ENCODE results near the gene EMP2.

Gene EMP2

DNA sequence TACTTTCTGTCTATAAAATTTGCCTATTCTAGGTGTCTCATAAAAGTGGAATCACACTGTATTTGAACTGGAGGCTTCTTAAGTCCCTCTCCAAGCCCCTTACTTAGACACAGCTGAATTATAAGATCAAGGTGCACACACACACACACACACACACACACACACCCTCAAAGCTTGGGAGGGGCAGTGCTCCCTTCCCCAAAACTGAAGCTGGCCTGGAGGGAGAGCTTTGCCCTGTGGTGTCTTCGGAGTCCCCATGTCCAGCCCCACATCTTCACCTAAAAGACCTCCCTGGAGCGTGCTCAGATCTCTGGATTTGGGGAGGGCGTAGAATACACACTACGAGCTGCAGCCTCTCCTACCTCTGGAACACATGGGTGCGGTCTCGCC, 828 bp downstream of the EMP2 start:
- ChIA-PET POLR2A (interaction anchor here (1.2 to 2.4 kb wide), 3 partner anchors 12 to 165 kb away, joined by 3 to 10 read pairs (median 4); partner anchors contain the start of gene NUBP1), CTCF (interaction anchor here (0.6 to 1.8 kb wide), 8 partner anchors 12 to 118 kb away, joined by 3 to 11 read pairs (median 4); no protein-coding TSS in a partner anchor)
- no peaks in the 10 kb centered on the region for H3K36me3 ChIP-seq (ENCODE audit: control insufficient read depth in 2 of 2, insufficient read depth in 1 of 2, low read length in 2 of 2)
- H3K27ac ChIP-seq (ENCODE audit: extremely low read depth, low read depth, low read length), result no peak overlapping the region
- peak overlapping the region; percentile 74 for H3K4me3 ChIP-seq (ENCODE audit: low read depth, low read length)
- H3K4me1 ChIP-seq (ENCODE audit: control insufficient read depth, insufficient read depth, low read length), result peaks cover 5% of the 10 kb centered on the region; the same call in 1 of the 2 replicates
- TF ChIP-seq ZNF335 (tag by site-specific recombination; conservative IDR thresholded peaks at IDR 0.05) (no peak), ZNF600 (tag by site-specific recombination; IDR thresholded peaks at IDR 0.05) (no peak), ZNF658 (tag by site-specific recombination; IDR thresholded peaks at IDR 0.05) (no peak)
- TF ChIP-seq, protein P1, sequence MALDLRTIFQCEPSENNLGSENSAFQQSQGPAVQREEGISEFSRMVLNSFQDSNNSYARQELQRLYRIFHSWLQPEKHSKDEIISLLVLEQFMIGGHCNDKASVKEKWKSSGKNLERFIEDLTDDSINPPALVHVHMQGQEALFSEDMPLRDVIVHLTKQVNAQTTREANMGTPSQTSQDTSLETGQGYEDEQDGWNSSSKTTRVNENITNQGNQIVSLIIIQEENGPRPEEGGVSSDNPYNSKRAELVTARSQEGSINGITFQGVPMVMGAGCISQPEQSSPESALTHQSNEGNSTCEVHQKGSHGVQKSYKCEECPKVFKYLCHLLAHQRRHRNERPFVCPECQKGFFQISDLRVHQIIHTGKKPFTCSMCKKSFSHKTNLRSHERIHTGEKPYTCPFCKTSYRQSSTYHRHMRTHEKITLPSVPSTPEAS (tag by site-specific recombination; IDR thresholded peaks at IDR 0.05), result peak; percentile 92
- no peaks in the 10 kb centered on the region for H3K9me3 ChIP-seq (ENCODE audit: control insufficient read depth, insufficient read depth, low read depth, low read length)

DNA sequence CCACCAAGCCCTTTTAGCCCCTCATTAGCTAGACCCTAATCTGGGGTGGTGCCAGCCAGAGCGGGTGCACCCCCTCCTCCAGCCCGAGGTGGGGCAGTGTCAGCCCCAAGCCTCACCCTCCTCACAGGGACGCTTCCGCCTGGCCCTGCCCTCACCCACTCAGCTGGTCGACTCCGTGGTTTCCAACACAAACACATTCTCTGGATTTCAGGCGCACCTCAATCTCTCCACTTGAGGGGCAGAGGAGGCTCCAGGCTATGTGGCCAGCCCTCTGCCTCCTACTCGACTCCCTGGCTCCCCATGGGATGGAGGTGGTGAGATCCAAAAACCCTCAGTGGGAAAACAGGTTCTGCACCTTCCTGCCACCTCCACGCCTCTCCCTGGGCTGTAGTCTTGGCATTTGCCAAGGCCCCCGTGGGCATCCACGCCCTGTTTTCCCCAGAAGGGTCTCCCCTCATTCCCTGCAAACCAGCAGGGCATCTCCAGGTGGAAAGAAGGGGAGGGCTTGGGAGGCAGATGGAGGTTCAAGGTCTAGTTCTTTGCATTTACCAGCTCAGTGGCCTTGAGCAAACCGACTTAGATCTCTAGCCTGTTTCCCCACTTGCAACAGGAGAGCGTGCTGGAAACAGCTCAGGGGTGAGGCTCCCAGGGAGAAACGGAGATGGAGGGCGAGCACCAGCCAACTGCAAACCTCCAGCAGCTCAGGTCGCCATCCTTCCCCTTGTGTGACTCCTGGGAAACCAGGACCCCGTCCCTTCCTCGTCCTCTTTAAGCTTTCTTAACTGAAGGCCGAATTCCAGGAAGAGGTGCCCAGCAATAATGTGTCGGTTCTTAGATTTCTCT, 1.7 kb downstream of the EMP2 start:
- Histone ChIP-seq H3K4me1 (ENCODE audit: control insufficient read depth, insufficient read depth, low read length) (peaks cover 5% of the 10 kb centered on the region; the same call in 1 of the 2 replicates), H3K4me3 (ENCODE audit: low read depth, low read length) (no peak overlapping the region), H3K27ac (ENCODE audit: extremely low read depth, low read depth, low read length) (no peak overlapping the region), H3K36me3 (ENCODE audit: control insufficient read depth in 2 of 2, insufficient read depth in 1 of 2, low read length in 2 of 2) (no peaks in the 10 kb centered on the region), H3K9me3 (ENCODE audit: control insufficient read depth, insufficient read depth, low read depth, low read length) (no peaks in the 10 kb centered on the region)
- POLR2A ChIA-PET, result interaction anchor here (0.5 to 2.4 kb wide), 2 partner anchors 88 to 165 kb away, joined by 6 to 10 read pairs; partner anchors contain the start of gene NUBP1
- CTCF ChIA-PET, result interaction anchor here (0.6 to 1.8 kb wide), 7 partner anchors 12 to 1872 kb away, joined by 3 to 11 read pairs (median 4); no protein-coding TSS in a partner anchor
- TF ChIP-seq, protein P2, sequence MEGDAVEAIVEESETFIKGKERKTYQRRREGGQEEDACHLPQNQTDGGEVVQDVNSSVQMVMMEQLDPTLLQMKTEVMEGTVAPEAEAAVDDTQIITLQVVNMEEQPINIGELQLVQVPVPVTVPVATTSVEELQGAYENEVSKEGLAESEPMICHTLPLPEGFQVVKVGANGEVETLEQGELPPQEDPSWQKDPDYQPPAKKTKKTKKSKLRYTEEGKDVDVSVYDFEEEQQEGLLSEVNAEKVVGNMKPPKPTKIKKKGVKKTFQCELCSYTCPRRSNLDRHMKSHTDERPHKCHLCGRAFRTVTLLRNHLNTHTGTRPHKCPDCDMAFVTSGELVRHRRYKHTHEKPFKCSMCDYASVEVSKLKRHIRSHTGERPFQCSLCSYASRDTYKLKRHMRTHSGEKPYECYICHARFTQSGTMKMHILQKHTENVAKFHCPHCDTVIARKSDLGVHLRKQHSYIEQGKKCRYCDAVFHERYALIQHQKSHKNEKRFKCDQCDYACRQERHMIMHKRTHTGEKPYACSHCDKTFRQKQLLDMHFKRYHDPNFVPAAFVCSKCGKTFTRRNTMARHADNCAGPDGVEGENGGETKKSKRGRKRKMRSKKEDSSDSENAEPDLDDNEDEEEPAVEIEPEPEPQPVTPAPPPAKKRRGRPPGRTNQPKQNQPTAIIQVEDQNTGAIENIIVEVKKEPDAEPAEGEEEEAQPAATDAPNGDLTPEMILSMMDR (tag by site-specific recombination; IDR thresholded peaks at IDR 0.05), result no peak
- TF ChIP-seq ZNF37A (tag by site-specific recombination; IDR thresholded peaks at IDR 0.05) (no peak), ZNF701 (tag by site-specific recombination; IDR thresholded peaks at IDR 0.05) (no peak), ZFHX2 (tag by site-specific recombination; conservative IDR thresholded peaks at IDR 0.05) (peak; percentile 85), ZNF366 (tag by site-specific recombination; conservative IDR thresholded peaks at IDR 0.05) (no peak), TCF7L2 (IDR thresholded peaks at IDR 0.05; ENCODE audit: borderline replicate concordance, low read depth, low read length) (no peak), ZNF48 (tag by site-specific recombination; IDR thresholded peaks at IDR 0.05) (no peak), WT1 (tag by site-specific recombination; IDR thresholded peaks at IDR 0.05) (no peak), ZNF394 (tag by site-specific recombination; IDR thresholded peaks at IDR 0.05; ENCODE audit: borderline replicate concordance) (no peak), TRIM28 (IDR thresholded peaks at IDR 0.05; ENCODE audit: borderline replicate concordance, low read length) (no peak), KLF1 (tag by site-specific recombination; IDR thresholded peaks at IDR 0.05) (peak; percentile 81), EGR2 (tag by site-specific recombination; IDR thresholded peaks at IDR 0.05; ENCODE audit: low read depth) (peak; percentile 71)
- TF ChIP-seq, protein P3, sequence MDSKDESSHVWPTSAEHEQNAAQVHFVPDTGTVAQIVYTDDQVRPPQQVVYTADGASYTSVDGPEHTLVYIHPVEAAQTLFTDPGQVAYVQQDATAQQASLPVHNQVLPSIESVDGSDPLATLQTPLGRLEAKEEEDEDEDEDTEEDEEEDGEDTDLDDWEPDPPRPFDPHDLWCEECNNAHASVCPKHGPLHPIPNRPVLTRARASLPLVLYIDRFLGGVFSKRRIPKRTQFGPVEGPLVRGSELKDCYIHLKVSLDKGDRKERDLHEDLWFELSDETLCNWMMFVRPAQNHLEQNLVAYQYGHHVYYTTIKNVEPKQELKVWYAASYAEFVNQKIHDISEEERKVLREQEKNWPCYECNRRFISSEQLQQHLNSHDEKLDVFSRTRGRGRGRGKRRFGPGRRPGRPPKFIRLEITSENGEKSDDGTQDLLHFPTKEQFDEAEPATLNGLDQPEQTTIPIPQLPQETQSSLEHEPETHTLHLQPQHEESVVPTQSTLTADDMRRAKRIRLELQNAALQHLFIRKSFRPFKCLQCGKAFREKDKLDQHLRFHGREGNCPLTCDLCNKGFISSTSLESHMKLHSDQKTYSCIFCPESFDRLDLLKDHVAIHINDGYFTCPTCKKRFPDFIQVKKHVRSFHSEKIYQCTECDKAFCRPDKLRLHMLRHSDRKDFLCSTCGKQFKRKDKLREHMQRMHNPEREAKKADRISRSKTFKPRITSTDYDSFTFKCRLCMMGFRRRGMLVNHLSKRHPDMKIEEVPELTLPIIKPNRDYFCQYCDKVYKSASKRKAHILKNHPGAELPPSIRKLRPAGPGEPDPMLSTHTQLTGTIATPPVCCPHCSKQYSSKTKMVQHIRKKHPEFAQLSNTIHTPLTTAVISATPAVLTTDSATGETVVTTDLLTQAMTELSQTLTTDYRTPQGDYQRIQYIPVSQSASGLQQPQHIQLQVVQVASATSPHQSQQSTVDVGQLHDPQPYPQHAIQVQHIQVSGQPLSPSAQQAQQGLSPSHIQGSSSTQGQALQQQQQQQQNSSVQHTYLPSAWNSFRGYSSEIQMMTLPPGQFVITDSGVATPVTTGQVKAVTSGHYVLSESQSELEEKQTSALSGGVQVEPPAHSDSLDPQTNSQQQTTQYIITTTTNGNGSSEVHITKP (tag by site-specific recombination; IDR thresholded peaks at IDR 0.05), result peak; percentile 34; the same call in 1 of the 2 replicates
- TF ChIP-seq, protein P4, sequence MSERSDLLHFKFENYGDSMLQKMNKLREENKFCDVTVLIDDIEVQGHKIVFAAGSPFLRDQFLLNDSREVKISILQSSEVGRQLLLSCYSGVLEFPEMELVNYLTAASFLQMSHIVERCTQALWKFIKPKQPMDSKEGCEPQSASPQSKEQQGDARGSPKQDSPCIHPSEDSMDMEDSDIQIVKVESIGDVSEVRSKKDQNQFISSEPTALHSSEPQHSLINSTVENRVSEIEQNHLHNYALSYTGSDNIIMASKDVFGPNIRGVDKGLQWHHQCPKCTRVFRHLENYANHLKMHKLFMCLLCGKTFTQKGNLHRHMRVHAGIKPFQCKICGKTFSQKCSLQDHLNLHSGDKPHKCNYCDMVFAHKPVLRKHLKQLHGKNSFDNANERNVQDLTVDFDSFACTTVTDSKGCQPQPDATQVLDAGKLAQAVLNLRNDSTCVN (tag by site-specific recombination; optimal IDR thresholded peaks at IDR 0.05), result peak; percentile 8
- TF ChIP-seq, protein P5, sequence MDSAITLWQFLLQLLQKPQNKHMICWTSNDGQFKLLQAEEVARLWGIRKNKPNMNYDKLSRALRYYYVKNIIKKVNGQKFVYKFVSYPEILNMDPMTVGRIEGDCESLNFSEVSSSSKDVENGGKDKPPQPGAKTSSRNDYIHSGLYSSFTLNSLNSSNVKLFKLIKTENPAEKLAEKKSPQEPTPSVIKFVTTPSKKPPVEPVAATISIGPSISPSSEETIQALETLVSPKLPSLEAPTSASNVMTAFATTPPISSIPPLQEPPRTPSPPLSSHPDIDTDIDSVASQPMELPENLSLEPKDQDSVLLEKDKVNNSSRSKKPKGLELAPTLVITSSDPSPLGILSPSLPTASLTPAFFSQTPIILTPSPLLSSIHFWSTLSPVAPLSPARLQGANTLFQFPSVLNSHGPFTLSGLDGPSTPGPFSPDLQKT (IDR thresholded peaks at IDR 0.05; ENCODE audit: borderline replicate concordance, low read depth, low read length), result no peak
- TF ChIP-seq, protein P6, sequence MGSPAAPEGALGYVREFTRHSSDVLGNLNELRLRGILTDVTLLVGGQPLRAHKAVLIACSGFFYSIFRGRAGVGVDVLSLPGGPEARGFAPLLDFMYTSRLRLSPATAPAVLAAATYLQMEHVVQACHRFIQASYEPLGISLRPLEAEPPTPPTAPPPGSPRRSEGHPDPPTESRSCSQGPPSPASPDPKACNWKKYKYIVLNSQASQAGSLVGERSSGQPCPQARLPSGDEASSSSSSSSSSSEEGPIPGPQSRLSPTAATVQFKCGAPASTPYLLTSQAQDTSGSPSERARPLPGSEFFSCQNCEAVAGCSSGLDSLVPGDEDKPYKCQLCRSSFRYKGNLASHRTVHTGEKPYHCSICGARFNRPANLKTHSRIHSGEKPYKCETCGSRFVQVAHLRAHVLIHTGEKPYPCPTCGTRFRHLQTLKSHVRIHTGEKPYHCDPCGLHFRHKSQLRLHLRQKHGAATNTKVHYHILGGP (tag by site-specific recombination; IDR thresholded peaks at IDR 0.05), result no peak
- TF ChIP-seq, protein P7, sequence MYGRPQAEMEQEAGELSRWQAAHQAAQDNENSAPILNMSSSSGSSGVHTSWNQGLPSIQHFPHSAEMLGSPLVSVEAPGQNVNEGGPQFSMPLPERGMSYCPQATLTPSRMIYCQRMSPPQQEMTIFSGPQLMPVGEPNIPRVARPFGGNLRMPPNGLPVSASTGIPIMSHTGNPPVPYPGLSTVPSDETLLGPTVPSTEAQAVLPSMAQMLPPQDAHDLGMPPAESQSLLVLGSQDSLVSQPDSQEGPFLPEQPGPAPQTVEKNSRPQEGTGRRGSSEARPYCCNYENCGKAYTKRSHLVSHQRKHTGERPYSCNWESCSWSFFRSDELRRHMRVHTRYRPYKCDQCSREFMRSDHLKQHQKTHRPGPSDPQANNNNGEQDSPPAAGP (tag by site-specific recombination; IDR thresholded peaks at IDR 0.05), result 0 out of 2 replicates have a peak, but pooled peaks have one; percentile 32
